H7 (cell line): Measurements from ENCODE around the gene AKAP13. TPM values are rescaled to one million over a fixed set of nuclear protein-coding genes. Genes with fewer than 3 reads are reported as not detected.
"Not testable (repeated sequence)": the region's sequence is repeated elsewhere in the genome, so short reads cannot be mapped to it uniquely, and the experiment has no call there.

Experiments
- DNase-seq: peaks from one replicate; pipeline ENCODE4 v3.0.0; 2012
- H3K27me3 ChIP-seq: 2 replicates; pipeline ENCODE4 v1.6.0; 2011; ENCODE audit warnings: mild to moderate bottlenecking, low read length; ENCODE audit not compliant: control insufficient read depth, insufficient read depth
- H3K36me3 ChIP-seq: replicated peaks from 2 replicates; pipeline ENCODE4 v1.5.1; 2011; ENCODE audit warnings: low read length; ENCODE audit not compliant: control insufficient read depth, insufficient read depth
- H3K4me3 ChIP-seq: 2 replicates; pipeline ENCODE4 v1.5.1; 2011; ENCODE audit warnings: low read depth, mild to moderate bottlenecking, control low read depth, low read length, moderate library complexity; ENCODE audit not compliant: insufficient read depth
- total RNA-seq: library from RNA; depleted of rRNA; stranded (reverse); fragments of >200 nt; shearing (Covaris generic); gene quantifications from 2 replicates; pipeline ENCODE4 v1.2.3, GENCODE V29; 2014

Gene AKAP13
- total RNA-seq, 1 experiment from 2014 or later, result 26.2 TPM

DNA sequence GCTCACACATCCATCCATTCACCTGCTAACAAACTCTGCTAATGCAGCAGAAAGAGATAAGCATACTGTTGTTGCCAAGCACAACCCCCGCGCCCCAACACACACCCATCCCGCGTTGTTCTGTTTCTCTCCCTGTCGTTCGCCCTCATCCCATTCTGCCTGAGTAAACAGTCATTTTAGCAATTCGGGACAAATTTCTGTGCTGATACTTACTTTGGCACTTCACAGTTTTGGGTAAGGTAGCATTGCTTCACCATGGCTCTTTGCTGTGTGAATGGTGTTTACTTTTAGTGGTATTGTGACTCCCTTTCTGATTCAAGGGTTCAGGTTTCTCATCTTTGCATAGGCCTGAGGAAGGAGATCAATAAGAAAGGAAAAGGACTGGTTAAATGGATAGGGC, 149.7 kb downstream of the AKAP13 start:
- Histone ChIP-seq H3K4me3 (no peak overlapping the region), H3K36me3 (no peaks in the 10 kb centered on the region)
- no peak for DNase-seq

DNA sequence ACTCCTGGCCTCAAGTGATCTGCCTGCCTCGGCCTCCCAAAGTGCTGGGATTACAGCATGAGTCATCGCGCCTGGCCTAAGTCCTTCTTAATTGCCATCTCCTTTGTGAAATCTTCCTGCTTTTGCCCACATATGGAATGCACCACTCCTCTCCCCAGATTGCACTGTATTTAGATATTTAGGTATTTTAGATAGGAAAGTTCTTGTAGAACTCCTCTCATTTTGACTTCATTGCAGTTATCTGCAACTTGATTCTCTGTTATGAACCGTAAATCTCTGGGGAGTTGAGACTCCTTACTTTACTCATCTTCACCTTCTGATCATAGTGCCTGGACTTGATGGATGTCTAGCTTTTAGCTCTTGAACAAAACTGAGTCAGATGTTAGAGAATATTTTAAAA, 150.7 kb downstream of the AKAP13 start:
- H3K36me3 ChIP-seq, result no peaks in the 10 kb centered on the region
- no peaks in the 10 kb centered on the region for H3K27me3 ChIP-seq
- no peak for DNase-seq
- no peak overlapping the region for H3K4me3 ChIP-seq

More for the DNA sequence above, 149.7 kb downstream of the AKAP13 start:
- no peaks in the 10 kb centered on the region for H3K27me3 ChIP-seq

DNA sequence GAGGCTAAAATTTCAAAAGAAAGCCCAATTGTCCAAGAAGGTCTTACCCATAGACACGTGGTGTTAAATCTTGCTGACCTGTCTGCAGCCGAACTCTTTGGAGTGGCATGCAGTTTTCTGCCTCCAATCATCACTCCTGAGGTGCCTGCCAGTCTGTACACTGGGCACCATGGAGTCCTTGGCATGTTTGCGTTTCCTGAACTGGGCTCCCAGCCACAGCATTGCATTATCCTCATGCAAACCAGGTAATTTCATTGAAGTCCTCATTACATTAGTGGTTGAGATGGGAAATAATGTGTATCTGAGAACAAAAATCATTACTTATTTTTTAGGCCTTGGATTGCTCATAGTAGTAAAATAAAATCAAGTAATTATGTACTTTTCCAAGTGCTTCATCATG, 152.3 kb downstream of the AKAP13 start:
- H3K36me3 ChIP-seq, result no peaks in the 10 kb centered on the region
- no peaks in the 10 kb centered on the region for H3K27me3 ChIP-seq
- H3K4me3 ChIP-seq, result no peak overlapping the region
- no peak for DNase-seq

DNA sequence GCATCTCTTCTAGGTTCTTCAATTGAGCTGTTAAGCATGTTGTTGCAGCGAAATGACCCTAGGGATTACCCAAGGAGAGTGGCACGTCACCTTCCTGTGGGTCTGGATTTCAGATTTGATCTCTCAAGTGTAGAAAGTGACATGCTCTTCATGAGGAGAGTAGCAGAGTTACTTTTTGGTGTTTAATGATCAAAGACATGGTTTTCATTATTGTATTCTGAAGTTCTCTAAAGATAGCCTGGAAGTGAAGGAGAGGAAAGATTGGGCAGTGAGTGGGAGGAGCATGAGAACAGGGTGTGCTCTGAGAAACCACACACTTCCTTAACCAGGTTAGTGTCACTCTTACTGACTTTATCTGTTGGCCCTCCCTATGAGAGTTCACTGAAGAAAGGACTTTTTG, 153.6 kb downstream of the AKAP13 start:
- no peaks in the 10 kb centered on the region for H3K36me3 ChIP-seq

DNA sequence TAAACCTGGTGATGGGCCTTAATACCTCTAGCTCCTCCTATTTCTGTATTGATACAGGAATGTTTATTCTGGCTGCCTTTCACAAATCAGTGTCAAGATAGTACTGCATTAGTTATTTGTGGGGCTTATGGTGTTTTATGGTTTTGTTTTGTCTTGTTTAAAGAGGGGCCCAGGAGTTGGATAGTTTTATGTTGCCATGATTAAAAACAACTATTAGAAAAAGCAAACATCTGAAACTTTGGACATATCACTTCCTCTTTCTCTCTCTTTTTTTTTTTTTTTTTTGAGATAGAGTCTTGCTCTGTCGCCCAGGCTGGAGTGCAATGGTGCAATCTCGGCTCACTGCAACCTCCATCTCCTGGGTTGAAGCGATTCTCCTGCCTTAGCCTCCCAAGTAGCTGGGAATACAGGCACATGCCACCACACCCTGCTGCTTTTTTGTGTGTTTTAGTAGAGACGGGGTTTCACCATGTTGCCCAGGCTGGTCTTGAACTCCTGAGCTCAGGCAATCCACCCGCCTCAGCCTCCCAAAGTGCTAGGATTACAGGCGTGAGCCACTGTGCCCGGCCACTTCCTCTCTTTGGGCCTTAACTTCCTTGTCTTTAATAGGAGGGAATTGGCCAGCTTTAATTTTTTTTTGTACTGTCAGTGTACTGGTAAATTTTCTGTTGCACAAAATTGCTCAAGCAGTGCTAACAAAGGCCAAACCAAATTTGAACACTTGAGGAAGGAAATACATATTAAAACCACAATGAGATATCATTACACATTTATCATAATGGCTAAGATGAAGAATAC, 155.3 kb downstream of the AKAP13 start:
- not testable (repeated sequence) for H3K27me3 ChIP-seq, H3K36me3 ChIP-seq, DNase-seq, H3K4me3 ChIP-seq

More for the DNA sequence above, 153.6 kb downstream of the AKAP13 start:
- Histone ChIP-seq H3K27me3 (no peaks in the 10 kb centered on the region), H3K4me3 (no peak overlapping the region)
- DNase-seq, result no peak

DNA sequence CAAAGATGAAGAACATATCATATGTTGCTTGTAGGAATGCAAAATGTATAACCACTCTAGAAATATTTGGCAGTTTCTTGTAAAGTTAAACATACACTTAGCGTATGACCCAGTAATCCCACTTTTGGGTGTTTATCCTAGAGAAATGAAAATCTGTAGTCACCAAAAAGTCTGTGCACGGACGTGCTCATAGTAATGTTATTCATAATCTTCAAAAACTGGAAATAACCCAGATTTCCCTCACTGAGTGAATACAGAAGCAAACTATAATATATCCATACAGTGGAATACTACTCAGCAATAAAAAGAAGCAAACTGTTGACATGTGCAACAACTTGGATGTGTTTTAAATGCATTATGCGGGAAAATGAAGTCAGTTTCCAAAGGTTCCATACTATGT, 155.9 kb downstream of the AKAP13 start:
- DNase-seq, result no peak
- Histone ChIP-seq H3K4me3 (no peak overlapping the region), H3K36me3 (no peaks in the 10 kb centered on the region), H3K27me3 (no peaks in the 10 kb centered on the region)

DNA sequence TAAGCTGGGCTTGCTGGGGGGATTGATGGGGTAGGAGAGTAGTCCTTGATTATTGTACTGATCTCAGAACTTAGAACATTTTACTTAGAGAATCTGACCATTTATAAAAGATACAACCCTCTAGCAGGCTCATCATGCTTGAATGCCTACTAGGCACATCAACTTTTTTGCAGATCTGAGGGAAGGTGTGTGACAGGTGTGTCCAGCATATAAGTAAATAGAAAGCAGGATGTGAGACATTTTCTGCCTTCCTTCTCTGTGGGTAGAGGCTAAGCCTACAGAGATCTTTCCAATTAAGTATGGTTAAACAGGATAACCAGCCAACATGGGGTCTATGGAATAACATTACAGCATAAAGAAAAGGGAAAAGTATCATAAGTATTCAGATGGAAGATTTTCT, 159.1 kb downstream of the AKAP13 start:
- DNase-seq, result no peak
- H3K36me3 ChIP-seq, result no peaks in the 10 kb centered on the region
- H3K4me3 ChIP-seq, result no peak overlapping the region
- no peaks in the 10 kb centered on the region for H3K27me3 ChIP-seq

DNA sequence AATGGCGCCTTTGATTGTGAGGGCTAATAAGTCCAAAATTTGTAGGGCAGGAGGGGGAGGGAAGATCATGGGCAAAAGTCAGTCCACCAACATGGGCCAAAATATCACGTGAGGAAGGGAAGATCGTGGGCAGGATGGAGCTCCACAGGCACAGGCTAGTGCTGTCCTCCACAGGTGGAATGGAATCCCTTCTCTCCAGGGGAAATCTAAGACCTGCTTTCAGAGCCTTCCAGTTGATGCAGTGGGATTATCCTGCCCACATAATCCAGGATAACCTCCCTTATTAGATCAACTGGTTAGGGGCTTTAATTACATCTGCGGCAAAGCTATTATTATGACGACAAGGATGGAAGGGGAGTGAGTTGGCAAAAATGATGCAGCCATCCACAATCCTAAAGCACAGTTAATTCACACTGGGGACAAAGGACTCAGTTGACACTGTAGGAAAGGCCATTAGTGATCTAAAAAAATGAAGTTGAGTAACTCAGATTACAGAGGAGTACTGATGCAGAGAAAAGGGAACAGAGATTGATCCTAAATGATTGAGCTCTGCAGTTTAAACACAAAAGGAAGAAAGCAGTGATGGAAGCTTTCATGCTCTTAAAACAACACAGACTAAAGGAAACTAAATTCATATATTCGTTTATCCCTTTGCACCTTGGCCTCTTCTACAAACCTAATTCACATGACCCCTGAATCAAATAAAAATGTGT, 159.8 kb downstream of the AKAP13 start:
- Histone ChIP-seq H3K27me3 (no peaks in the 10 kb centered on the region), H3K36me3 (no peaks in the 10 kb centered on the region), H3K4me3 (no peak overlapping the region)
- DNase-seq, result no peak

DNA sequence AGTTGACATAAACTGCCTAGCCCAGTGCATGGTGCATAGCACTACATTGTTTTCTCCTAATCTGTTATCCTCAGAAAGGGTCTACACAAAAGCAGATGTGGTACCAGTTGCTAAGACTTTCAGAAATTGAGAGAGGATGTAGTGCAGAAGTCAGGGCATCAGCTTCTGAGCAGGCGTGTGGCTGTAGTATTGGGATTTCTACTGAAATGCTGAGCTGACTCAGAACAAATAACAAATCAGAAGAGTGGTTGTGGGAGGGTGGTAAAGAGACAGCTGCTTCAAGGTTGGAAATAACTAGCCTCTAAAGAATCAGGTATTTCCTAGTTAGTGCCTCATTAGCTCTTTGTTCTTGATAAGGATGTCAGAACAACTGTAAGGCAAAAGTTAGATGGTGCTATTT, 161.3 kb downstream of the AKAP13 start:
- Histone ChIP-seq H3K4me3 (no peak overlapping the region), H3K27me3 (no peaks in the 10 kb centered on the region), H3K36me3 (no peaks in the 10 kb centered on the region)
- DNase-seq, result no peak

DNA sequence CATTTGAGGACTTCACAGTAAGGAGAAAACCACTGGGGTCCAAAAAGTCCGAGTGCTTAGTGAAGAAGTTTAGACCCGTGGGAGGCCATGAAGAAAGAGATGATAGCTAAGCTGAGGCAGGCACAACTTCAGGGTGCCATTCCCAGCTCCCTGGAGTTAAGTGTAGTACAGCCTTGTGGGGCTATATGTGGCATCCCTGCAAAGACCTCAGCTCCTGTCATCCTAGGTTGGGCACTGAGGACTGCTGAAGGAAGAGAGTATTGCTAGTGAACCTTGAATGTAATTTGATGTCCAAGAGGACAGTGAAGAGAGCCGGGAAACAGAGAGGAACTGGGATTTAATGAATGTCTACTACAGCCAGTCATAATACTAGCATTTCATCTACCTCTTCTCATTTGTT, 162.1 kb downstream of the AKAP13 start:
- H3K36me3 ChIP-seq, result no peaks in the 10 kb centered on the region
- no peaks in the 10 kb centered on the region for H3K27me3 ChIP-seq
- no peak overlapping the region for H3K4me3 ChIP-seq
- no peak for DNase-seq

DNA sequence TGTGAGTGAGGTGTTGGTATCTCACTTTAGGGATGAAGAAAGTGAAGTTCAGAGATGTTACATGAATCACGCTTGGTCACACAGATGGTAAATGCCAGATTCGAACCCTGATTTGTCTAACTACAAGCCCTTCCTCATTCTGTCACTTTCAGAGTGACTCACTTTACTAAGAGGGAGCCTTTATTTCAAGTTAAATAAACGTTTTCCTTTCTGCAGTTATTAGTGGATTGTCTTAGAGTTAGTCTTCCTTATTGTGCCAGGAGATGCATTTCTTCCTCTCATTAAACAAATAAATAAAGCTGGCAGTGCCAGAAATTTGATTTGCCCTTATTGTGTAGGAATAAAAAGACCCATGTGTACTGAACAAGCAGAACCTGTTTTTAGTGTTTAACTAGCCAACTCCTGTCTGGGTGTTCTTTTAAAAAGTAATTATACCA, 162.5 kb downstream of the AKAP13 start:
- DNase-seq, result no peak
- Histone ChIP-seq H3K36me3 (no peaks in the 10 kb centered on the region), H3K27me3 (no peaks in the 10 kb centered on the region), H3K4me3 (no peak overlapping the region)

DNA sequence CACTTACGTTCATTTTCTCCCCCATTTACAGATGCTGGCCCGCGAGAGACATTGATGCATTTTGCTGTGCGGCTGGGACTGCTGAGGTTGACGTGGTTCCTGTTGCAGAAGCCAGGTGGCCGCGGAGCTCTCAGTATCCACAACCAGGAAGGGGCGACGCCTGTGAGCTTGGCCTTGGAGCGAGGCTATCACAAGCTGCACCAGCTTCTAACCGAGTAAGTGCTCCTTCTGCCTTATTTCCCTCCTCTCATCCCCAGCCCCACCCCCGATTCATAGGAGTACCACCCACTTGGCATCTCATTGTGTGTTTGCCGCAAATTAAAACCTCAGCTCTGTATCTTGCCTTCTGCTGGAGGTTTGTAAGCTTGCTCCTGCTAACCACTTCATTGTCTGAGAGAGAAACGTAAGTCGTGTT, 163.3 kb downstream of the AKAP13 start:
- Histone ChIP-seq H3K36me3 (no peaks in the 10 kb centered on the region), H3K4me3 (no peak overlapping the region), H3K27me3 (no peaks in the 10 kb centered on the region)
- peak; percentile 43 for DNase-seq

DNA sequence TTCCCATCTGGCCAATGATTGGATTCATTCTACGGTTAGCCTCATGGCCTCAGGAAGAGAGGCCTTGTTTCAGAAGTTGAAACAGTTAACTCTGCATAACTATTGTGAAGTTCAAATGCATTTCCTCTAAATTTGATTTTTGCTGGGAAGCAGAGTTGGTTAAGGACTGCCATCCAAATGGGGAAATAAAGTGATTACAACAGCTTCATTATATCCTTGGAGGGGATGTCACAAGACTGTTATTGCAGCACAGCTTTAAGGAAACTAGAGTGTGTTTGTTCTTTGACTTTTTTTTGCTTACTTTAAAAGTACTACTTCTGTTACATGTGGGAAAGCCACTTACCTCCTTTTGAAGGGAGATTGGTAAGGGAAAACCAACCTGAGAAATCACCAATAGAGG, 164.8 kb downstream of the AKAP13 start:
- Histone ChIP-seq H3K4me3 (no peak overlapping the region), H3K27me3 (no peaks in the 10 kb centered on the region), H3K36me3 (no peaks in the 10 kb centered on the region)
- no peak for DNase-seq

DNA sequence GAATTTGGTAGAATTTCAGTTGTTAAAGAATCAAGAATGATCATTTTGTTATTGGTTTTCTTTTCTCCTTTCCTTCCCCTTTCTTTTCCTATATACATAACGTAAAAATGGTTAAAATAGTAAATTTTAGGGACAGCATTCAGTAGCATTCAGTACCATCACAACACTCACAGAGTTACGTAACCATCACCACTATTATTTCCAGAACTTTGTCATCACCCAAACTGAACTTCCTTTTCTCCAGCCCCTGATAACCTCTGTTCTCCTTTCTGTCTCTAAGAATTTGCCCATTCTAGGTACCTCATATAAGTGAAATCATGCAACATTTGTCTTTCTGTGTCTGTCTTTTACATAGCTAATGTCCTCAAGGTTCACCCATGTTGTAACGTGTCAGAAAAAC, 165.3 kb downstream of the AKAP13 start:
- DNase-seq, result no peak
- Histone ChIP-seq H3K36me3 (no peaks in the 10 kb centered on the region), H3K27me3 (no peaks in the 10 kb centered on the region), H3K4me3 (no peak overlapping the region)

DNA sequence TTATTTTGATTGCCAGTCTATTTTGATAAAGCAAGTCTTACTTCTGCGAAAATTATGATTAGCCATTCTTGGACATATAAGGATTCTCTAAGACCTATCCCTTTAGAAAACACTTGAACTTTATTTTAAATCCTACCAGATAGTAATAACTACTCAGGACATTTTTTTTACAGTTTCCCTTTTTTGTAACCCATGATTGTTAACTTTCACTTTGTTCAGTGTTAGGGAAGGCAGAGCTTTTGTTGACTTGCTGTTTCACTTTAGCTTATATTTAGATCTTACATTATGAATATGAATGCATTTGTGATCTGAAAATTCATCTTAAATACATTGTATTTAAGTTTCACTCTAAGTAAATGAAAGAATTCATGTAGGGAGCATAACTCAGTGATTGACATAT, 167.0 kb downstream of the AKAP13 start:
- H3K27me3 ChIP-seq, result no peaks in the 10 kb centered on the region
- H3K4me3 ChIP-seq, result no peak overlapping the region
- no peaks in the 10 kb centered on the region for H3K36me3 ChIP-seq
- no peak for DNase-seq
